Lower leg skin (tissue), 3 donors: ENCODE results near the gene SFMBT2.

Experiments used
- CTCF ChIP-seq, 3 donors: fragments of 450-650 bp; IDR thresholded peaks; one replicate each; pipeline ENCODE4 v1.5.1; 2016; ENCODE audit warnings: antibody characterized with exemption in 3 of 3, mild to moderate bottlenecking in 3 of 3, moderate library complexity in 2 of 3
- POLR2A ChIP-seq, 2 donors: fragments of 450-650 bp; IDR thresholded peaks; one replicate each; pipeline ENCODE4 v1.6.1; 2016 to 2017; ENCODE audit warnings: antibody characterized with exemption in 2 of 2, mild to moderate bottlenecking in 1 of 2, moderate library complexity in 1 of 2

GRCh38 chr10:7184660-7185366 is 226.0 kb downstream of the SFMBT2 start:
- no peak for TF ChIP-seq CTCF (IDR thresholded peaks at IDR 0.05)
- TF ChIP-seq POLR2A (IDR thresholded peaks at IDR 0.05) = no peak
